ENCODE results near the gene TMEM63C. TPM values are rescaled to one million over a fixed set of nuclear protein-coding genes. Genes with fewer than 3 reads are reported as not detected.

Gene TMEM63C
- total and polyA plus RNA-seq, 8 donors = 0.14 to 8.8 (median 1.4) TPM; not detected in 2

GRCh38 chr14:77222546-77223225, 41.1 kb downstream of the TMEM63C start:
- WGBS, 5 donors = 32 to 43% (median 37%) methylated on average over 8 to 10 of the region's 10 CpGs
- DNase-seq = no peak
- Histone ChIP-seq H3K4me1 (no peaks in the 10 kb centered on the region), H3K27me3 (peaks cover 0 to 47% (median 0%) of the 10 kb centered on the region in 3 donors), H3K27ac (no peak overlapping the region), H3K9me3 (no peaks in the 10 kb centered on the region), H3K4me3 (no peak overlapping the region), H3K36me3 (no peaks in the 10 kb centered on the region)
- no peak for TF ChIP-seq EP300 (IDR thresholded peaks at IDR 0.05)
- TF ChIP-seq POLR2AphosphoS5 (IDR thresholded peaks at IDR 0.05) = no peak
- no peak for TF ChIP-seq POLR2A (IDR thresholded peaks at IDR 0.05)
- TF ChIP-seq CTCF (IDR thresholded peaks at IDR 0.05) = no peak
- intact Hi-C loops (cut with DNase I; ENCODE audit: low total_unique reads) = no loop called here

GRCh38 chr14:77224212-77224611, 42.6 kb downstream of the TMEM63C start:
- DNase-seq = no peak
- Histone ChIP-seq H3K9me3 (no peaks in the 10 kb centered on the region), H3K27me3 (peaks cover 0 to 44% (median 0%) of the 10 kb centered on the region in 3 donors), H3K4me3 (no peak overlapping the region), H3K27ac (no peak overlapping the region), H3K4me1 (no peaks in the 10 kb centered on the region), H3K36me3 (no peaks in the 10 kb centered on the region)
- TF ChIP-seq POLR2A (IDR thresholded peaks at IDR 0.05) (no peak), CTCF (IDR thresholded peaks at IDR 0.05) (no peak), EP300 (IDR thresholded peaks at IDR 0.05) (no peak), POLR2AphosphoS5 (IDR thresholded peaks at IDR 0.05) (no peak)
- intact Hi-C loops (cut with DNase I; ENCODE audit: low total_unique reads) = no loop called here
- 46 to 56% (median 48%) methylated on average over 4 of the region's 4 CpGs for WGBS, 5 donors

GRCh38 chr14:77225254-77225653, 43.7 kb downstream of the TMEM63C start:
- DNase-seq = no peak

GRCh38 chr14:77225892-77226557, 44.4 kb downstream of the TMEM63C start:
- Histone ChIP-seq H3K27me3 (peaks cover 0 to 29% (median 0%) of the 10 kb centered on the region in 3 donors), H3K27ac (no peak overlapping the region), H3K4me3 (no peak overlapping the region), H3K4me1 (no peaks in the 10 kb centered on the region), H3K36me3 (no peaks in the 10 kb centered on the region), H3K9me3 (peaks cover 0 to 4% (median 2%) of the 10 kb centered on the region in 4 donors)
- intact Hi-C loops (cut with DNase I; ENCODE audit: low total_unique reads) = no loop called here
- DNase-seq = no peak
- WGBS, 5 donors = 76 to 84% (median 83%) methylated on average over 14 of the region's 14 CpGs
- TF ChIP-seq EP300 (IDR thresholded peaks at IDR 0.05) = no peak
- no peak for TF ChIP-seq CTCF (IDR thresholded peaks at IDR 0.05)
- no peak for TF ChIP-seq POLR2AphosphoS5 (IDR thresholded peaks at IDR 0.05)
- no peak for TF ChIP-seq POLR2A (IDR thresholded peaks at IDR 0.05)

More at GRCh38 chr14:77225254-77225653, 43.7 kb downstream of the TMEM63C start:
- no peaks in the 10 kb centered on the region for H3K9me3 ChIP-seq
- no peak overlapping the region for H3K27ac ChIP-seq
- no peaks in the 10 kb centered on the region for H3K36me3 ChIP-seq
- no peaks in the 10 kb centered on the region for H3K4me1 ChIP-seq
- intact Hi-C loops (cut with DNase I; ENCODE audit: low total_unique reads) = no loop called here
- H3K27me3 ChIP-seq = peaks cover 0 to 34% (median 0%) of the 10 kb centered on the region in 3 donors
- no peak overlapping the region for H3K4me3 ChIP-seq
- TF ChIP-seq POLR2A (IDR thresholded peaks at IDR 0.05) = no peak
- TF ChIP-seq CTCF (IDR thresholded peaks at IDR 0.05) = no peak
- TF ChIP-seq POLR2AphosphoS5 (IDR thresholded peaks at IDR 0.05) = no peak
- TF ChIP-seq EP300 (IDR thresholded peaks at IDR 0.05) = no peak
- 71 to 77% (median 74%) methylated on average over 12 of the region's 12 CpGs for WGBS, 5 donors
